WI38 (cell line): ENCODE data around the gene NDOR1.

Experiments used
- H3K4me3 ChIP-seq: 2 replicates; pipeline ENCODE4 v1.5.1; 2011; ENCODE audit warnings: low read depth, mild to moderate bottlenecking, control low read depth, low read length
- CTCF ChIP-seq: IDR thresholded peaks from 2 replicates; pipeline ENCODE4 v1.5.1; 2012; ENCODE audit warnings: low read depth, mild to moderate bottlenecking, control low read depth, low read length

The NDOR1 gene

GRCh38 chr9:137234758-137235423 lies 29.4 kb downstream of the NDOR1 start:
- TF ChIP-seq CTCF: no peak
- no peak overlapping the region for H3K4me3 ChIP-seq

- no peak overlapping the region for H3K4me3 ChIP-seq
- TF ChIP-seq CTCF: no peak
These were observed 30.1 kb downstream of the NDOR1 start for GRCh38 chr9:137235424-137236237.

GRCh38 chr9:137236238-137236935 lies 30.9 kb downstream of the NDOR1 start:
- peak; percentile 92 for TF ChIP-seq CTCF
- no peak overlapping the region for H3K4me3 ChIP-seq

- TF ChIP-seq CTCF: no peak
- no peak overlapping the region for H3K4me3 ChIP-seq
These were observed 31.5 kb downstream of the NDOR1 start for GRCh38 chr9:137236936-137237421.

GRCh38 chr9:137237759-137238726 lies 32.5 kb downstream of the NDOR1 start:
- H3K4me3 ChIP-seq: no peak overlapping the region

GRCh38 chr9:137239541-137240200 lies 34.2 kb downstream of the NDOR1 start:
- H3K4me3 ChIP-seq: peak overlapping the region; percentile 67

More at GRCh38 chr9:137237759-137238726, 32.5 kb downstream of the NDOR1 start:
- no peak for TF ChIP-seq CTCF
